Ishikawa (cell line): ENCODE data around the gene TANC1.

Experiments
- CEBPB ChIP-seq: IDR thresholded peaks from 2 replicates; pipeline ENCODE4 v1.6.1; 2012
- CREB1 ChIP-seq: IDR thresholded peaks from 2 replicates; pipeline ENCODE4 v1.6.1; 2012; ENCODE audit warnings: low read depth
- EGR1 ChIP-seq: IDR thresholded peaks from 2 replicates; pipeline ENCODE4 v1.6.1; 2012
- EP300 ChIP-seq: IDR thresholded peaks from 2 replicates; pipeline ENCODE4 v1.6.1; 2012; ENCODE audit warnings: borderline replicate concordance
- FOXM1 ChIP-seq: IDR thresholded peaks from 2 replicates; pipeline ENCODE4 v1.6.1; 2012; ENCODE audit warnings: low read depth, borderline replicate concordance
- MAX ChIP-seq: IDR thresholded peaks from 2 replicates; pipeline ENCODE4 v1.6.1; 2012
- NFIC ChIP-seq: IDR thresholded peaks from 2 replicates; pipeline ENCODE4 v1.6.1; 2012
- RAD21 ChIP-seq: IDR thresholded peaks from 2 replicates; pipeline ENCODE4 v1.6.1; 2012; ENCODE audit warnings: low read depth
- TAF1 ChIP-seq: IDR thresholded peaks from 2 replicates; pipeline ENCODE4 v1.6.1; 2012; ENCODE audit warnings: low read depth, mild to moderate bottlenecking
- TCF12 ChIP-seq: IDR thresholded peaks from 2 replicates; pipeline ENCODE4 v1.6.1; 2012; ENCODE audit warnings: low read depth
- TEAD4 ChIP-seq: IDR thresholded peaks from 2 replicates; pipeline ENCODE4 v1.6.1; 2012
- YY1 ChIP-seq: IDR thresholded peaks from 2 replicates; pipeline ENCODE4 v1.6.1; 2012; ENCODE audit warnings: low read depth
- ZBTB7A ChIP-seq: IDR thresholded peaks from 2 replicates; pipeline ENCODE4 v1.6.1; 2012; ENCODE audit warnings: low read depth
- TF ChIP-seq, protein P1 (sequence below): IDR thresholded peaks from 2 replicates; pipeline ENCODE4 v1.6.1; 2012
- TF ChIP-seq, protein P2 (sequence below): IDR thresholded peaks from 2 replicates; pipeline ENCODE4 v1.6.1; 2012; ENCODE audit warnings: low read depth, mild to moderate bottlenecking

The TANC1 gene

GRCh38 chr2:159116922-159117321 lies 148.5 kb downstream of the TANC1 start:
- TF ChIP-seq MAX: no peak
- TF ChIP-seq TEAD4: no peak
- TF ChIP-seq, protein P1, sequence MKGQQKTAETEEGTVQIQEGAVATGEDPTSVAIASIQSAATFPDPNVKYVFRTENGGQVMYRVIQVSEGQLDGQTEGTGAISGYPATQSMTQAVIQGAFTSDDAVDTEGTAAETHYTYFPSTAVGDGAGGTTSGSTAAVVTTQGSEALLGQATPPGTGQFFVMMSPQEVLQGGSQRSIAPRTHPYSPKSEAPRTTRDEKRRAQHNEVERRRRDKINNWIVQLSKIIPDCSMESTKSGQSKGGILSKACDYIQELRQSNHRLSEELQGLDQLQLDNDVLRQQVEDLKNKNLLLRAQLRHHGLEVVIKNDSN: no peak
- TF ChIP-seq TCF12: no peak
- no peak for TF ChIP-seq NFIC
- no peak for TF ChIP-seq TAF1
- TF ChIP-seq CEBPB: no peak
- TF ChIP-seq EP300: no peak
- TF ChIP-seq ZBTB7A: no peak
- TF ChIP-seq, protein P2, sequence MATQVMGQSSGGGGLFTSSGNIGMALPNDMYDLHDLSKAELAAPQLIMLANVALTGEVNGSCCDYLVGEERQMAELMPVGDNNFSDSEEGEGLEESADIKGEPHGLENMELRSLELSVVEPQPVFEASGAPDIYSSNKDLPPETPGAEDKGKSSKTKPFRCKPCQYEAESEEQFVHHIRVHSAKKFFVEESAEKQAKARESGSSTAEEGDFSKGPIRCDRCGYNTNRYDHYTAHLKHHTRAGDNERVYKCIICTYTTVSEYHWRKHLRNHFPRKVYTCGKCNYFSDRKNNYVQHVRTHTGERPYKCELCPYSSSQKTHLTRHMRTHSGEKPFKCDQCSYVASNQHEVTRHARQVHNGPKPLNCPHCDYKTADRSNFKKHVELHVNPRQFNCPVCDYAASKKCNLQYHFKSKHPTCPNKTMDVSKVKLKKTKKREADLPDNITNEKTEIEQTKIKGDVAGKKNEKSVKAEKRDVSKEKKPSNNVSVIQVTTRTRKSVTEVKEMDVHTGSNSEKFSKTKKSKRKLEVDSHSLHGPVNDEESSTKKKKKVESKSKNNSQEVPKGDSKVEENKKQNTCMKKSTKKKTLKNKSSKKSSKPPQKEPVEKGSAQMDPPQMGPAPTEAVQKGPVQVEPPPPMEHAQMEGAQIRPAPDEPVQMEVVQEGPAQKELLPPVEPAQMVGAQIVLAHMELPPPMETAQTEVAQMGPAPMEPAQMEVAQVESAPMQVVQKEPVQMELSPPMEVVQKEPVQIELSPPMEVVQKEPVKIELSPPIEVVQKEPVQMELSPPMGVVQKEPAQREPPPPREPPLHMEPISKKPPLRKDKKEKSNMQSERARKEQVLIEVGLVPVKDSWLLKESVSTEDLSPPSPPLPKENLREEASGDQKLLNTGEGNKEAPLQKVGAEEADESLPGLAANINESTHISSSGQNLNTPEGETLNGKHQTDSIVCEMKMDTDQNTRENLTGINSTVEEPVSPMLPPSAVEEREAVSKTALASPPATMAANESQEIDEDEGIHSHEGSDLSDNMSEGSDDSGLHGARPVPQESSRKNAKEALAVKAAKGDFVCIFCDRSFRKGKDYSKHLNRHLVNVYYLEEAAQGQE: no peak
- no peak for TF ChIP-seq CREB1
- no peak for TF ChIP-seq EGR1
- no peak for TF ChIP-seq FOXM1
- TF ChIP-seq YY1: no peak
- no peak for TF ChIP-seq RAD21

DNA sequence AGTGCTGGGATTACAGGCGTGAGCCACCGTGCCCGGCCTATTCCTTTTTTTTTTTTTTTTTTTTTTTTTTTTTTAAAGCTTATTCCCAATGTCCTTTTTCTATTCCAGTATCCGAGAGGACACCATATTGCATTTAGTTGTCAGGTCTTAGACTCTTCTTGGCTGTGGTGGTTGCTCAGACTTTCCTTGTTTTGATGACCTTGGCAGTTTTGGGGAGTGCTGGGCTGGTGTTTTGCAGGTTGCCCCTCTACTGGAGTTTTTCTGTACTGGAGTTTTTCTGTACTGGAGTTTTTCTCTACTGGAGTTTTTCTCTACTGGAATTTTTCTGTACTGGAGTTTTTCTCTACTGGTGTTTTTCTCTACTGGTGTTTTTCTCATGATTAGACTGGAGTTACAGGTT lies 149.2 kb downstream of the TANC1 start:
- TF ChIP-seq EGR1 (no peak), MAX (no peak), RAD21 (no peak), TEAD4 (no peak), EP300 (no peak), YY1 (no peak), NFIC (no peak), CEBPB (no peak), TCF12 (no peak), FOXM1 (no peak), ZBTB7A (no peak), TAF1 (no peak), CREB1 (no peak)
- TF ChIP-seq, protein P1: no peak
- TF ChIP-seq, protein P2: no peak

GRCh38 chr2:159118115-159118858 lies 149.8 kb downstream of the TANC1 start:
- TF ChIP-seq RAD21 (peak; percentile 98), NFIC (no peak)
- TF ChIP-seq, protein P1: no peak

DNA sequence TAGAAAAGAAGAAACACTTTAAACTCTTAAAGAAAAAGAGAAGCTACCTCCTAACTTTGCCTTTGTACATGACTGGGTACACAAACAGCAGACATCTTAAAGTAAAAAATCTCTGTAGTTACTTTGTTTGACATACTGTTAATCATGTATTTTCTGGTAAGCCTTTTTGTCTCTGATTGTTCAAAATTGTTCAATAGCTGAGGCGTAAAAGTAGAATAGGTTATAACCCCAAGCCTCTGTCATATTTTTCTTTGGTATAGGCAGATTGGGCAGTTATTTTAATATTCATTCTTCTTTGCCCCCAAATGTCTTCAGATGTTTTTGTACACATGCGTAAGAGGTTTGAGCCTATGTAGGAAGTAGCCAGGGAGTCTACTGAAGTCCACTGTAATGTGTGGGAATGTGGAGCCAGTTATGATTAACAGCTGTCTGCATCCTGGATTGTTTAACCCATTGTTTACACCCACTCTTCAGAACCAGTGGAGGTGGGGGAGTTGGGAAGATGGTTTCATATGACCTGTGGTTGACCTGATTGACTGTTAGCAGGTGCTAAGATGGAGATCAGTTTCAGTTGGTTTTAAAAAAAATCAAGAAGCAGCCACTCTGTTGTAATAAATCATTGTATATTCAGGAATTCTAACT lies 150.5 kb downstream of the TANC1 start:
- TF ChIP-seq TEAD4 (0 out of 2 replicates have a peak, but pooled peaks have one; percentile 15), TCF12 (no peak)

GRCh38 chr2:159119652-159120257 lies 151.3 kb downstream of the TANC1 start:
- TF ChIP-seq EP300: no peak
- peak; percentile 54 for TF ChIP-seq MAX
